ENCODE measurements around the gene ZW10. TPM values are rescaled to one million over a fixed set of nuclear protein-coding genes. Genes with fewer than 3 reads are reported as not detected.

Gene ZW10
- total RNA-seq, 1 experiment from 2014 or later = 26.0 TPM

DNA sequence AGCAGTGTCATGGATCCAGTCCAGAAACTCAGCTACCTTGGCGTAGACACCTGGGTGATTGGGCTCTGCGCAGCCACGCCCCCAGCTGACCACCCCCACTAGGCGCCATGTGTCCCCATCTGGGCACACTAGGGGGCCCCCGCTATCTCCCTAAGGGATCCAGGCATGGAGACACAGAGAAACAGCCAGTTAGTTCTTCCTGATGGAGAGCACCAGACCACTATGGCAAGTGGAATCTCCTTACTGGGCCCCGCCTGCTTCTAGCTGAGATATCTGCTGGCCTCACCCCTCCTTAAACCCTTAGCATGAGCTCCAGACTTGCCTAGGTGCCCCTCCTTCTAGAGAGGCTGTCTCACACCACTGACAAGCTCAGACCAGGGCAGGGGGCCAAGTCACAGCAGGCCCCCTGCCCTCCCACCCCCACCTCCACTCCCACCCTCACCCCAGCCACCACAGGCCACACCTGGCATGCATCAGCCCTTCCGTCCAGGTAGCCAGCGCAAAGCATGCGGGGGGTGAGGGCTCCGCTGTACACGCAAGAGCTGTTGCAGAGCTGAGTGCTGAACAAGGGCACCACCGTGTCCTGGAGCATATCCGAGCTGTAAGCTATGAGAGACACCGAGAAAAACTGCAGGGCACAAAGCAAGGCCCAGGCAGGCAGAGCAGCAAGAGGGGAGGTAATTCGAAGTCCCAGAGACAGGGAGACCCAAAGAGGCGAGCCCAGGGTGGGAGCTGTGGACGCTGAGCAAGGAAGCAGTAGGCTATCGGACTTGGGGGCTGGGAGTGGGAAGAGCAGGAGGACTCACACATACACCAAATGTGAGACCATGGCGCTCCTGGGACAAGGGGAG lies 83.5 kb downstream of the ZW10 start:
- Histone ChIP-seq H2BK120ac (ENCODE audit: low read depth, low read length, poor library complexity, severe bottlenecking) (no peak overlapping the region), H3T11ph (ENCODE audit: low read length) (no peak overlapping the region), H2BK20ac (ENCODE audit: low read depth, low read length, poor library complexity, severe bottlenecking) (no peak overlapping the region), H2AFZ (ENCODE audit: low read length) (no peak overlapping the region), H3K23me2 (ENCODE audit: insufficient read length, low read depth, low read length, poor library complexity, severe bottlenecking) (no peaks in the 10 kb centered on the region), H3K27me3 (ENCODE audit: insufficient read depth, low read length) (no peaks in the 10 kb centered on the region), H2BK15ac (ENCODE audit: low read depth, low read length) (no peak overlapping the region), H2BK5ac (ENCODE audit: insufficient read length, low read length) (no peak overlapping the region), H3K27ac (ENCODE audit: insufficient read length, low read depth, low read length) (no peak overlapping the region), H2BK12ac (ENCODE audit: insufficient read length, low read depth, low read length) (no peak overlapping the region), H3K14ac (ENCODE audit: insufficient read depth, low read length) (no peak overlapping the region), H3K9ac (ENCODE audit: extremely low read depth, insufficient read length, low read length) (no peak overlapping the region), H3K4me1 (ENCODE audit: insufficient read depth, low read length) (0 out of 2 replicates have a peak, but pooled peaks cover 3% of the 10 kb centered on the region), H3K79me1 (ENCODE audit: insufficient read depth, low read depth, low read length, poor library complexity, severe bottlenecking) (no peaks in the 10 kb centered on the region), H4K8ac (replicated peaks; ENCODE audit: insufficient read length, low read depth, low read length) (no peak overlapping the region), H4K5ac (ENCODE audit: insufficient read length, low read depth, low read length) (no peak overlapping the region), H4K20me1 (ENCODE audit: control insufficient read depth, insufficient read depth, insufficient read length) (no peaks in the 10 kb centered on the region), H3K79me2 (ENCODE audit: insufficient read depth, low read length) (no peaks in the 10 kb centered on the region), H3K23ac (ENCODE audit: insufficient read length, low read depth, low read length) (no peak overlapping the region), H3K9me3 (ENCODE audit: control insufficient read depth, low read depth, low read length) (no peaks in the 10 kb centered on the region), H3K4ac (ENCODE audit: low read depth, low read length) (no peak overlapping the region), H3K18ac (ENCODE audit: insufficient read length, low read depth, low read length) (no peak overlapping the region), H2AK5ac (ENCODE audit: insufficient read length, low read length) (no peak overlapping the region), H4K91ac (ENCODE audit: insufficient read length, low read depth, low read length) (no peak overlapping the region), H3K4me2 (ENCODE audit: insufficient read depth, insufficient read length, low read length) (no peak overlapping the region), H3K56ac (ENCODE audit: insufficient read length, low read depth, low read length) (no peak overlapping the region)
- no peak for DNase-seq
- no peak overlapping the region for H3K4me3 Mint-ChIP-seq
- no CpG with 5 or more reads among the region's 19 CpGs for WGBS (ENCODE audit: extremely low coverage, insufficient read length, low lambda C conversion rate)
- peaks cover 4 to 6% of the 10 kb centered on the region in 2 experiments; a peak in 3 of 4 replicates for H3K4me1 Mint-ChIP-seq
- no peaks in the 10 kb centered on the region for H3K36me3 Mint-ChIP-seq (ENCODE audit: insufficient read depth in 1 of 3, low read depth in 3 of 3)
- TF ChIP-seq, protein P1, sequence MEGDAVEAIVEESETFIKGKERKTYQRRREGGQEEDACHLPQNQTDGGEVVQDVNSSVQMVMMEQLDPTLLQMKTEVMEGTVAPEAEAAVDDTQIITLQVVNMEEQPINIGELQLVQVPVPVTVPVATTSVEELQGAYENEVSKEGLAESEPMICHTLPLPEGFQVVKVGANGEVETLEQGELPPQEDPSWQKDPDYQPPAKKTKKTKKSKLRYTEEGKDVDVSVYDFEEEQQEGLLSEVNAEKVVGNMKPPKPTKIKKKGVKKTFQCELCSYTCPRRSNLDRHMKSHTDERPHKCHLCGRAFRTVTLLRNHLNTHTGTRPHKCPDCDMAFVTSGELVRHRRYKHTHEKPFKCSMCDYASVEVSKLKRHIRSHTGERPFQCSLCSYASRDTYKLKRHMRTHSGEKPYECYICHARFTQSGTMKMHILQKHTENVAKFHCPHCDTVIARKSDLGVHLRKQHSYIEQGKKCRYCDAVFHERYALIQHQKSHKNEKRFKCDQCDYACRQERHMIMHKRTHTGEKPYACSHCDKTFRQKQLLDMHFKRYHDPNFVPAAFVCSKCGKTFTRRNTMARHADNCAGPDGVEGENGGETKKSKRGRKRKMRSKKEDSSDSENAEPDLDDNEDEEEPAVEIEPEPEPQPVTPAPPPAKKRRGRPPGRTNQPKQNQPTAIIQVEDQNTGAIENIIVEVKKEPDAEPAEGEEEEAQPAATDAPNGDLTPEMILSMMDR (conservative IDR thresholded peaks at IDR 0.05) = no peak
- H3K27me3 Mint-ChIP-seq (ENCODE audit: low read depth) = peaks cover 2% of the 10 kb centered on the region
- H3K9me3 Mint-ChIP-seq = no peaks in the 10 kb centered on the region
- H3K27ac Mint-ChIP-seq = peak overlapping the region in 1 of 3 experiments; percentile 23; a peak in 3 of 7 replicates
